ENCODE data around the gene PEX26. TPM values are rescaled to one million over a fixed set of nuclear protein-coding genes. Genes with fewer than 3 reads are reported as not detected.

The PEX26 gene
- total RNA-seq, 1 experiment from 2014 or later = 21.9 TPM

GRCh38 chr22:18075101-18075719, 2.6 kb upstream of the PEX26 start:
- peaks cover 7% of the 10 kb centered on the region for H3K4me1 ChIP-seq (ENCODE audit: control insufficient read depth, insufficient read depth, low read length)
- no peak for ATAC-seq
- intact Hi-C loops (cut with micrococcal nuclease; ENCODE audit: unreplicated experiment) = no loop called here
- H3K9me3 ChIP-seq (ENCODE audit: control insufficient read depth, insufficient read depth, low read depth, low read length) = no peaks in the 10 kb centered on the region
- H3K27ac ChIP-seq (ENCODE audit: low read length) = no peak overlapping the region
- H3K27me3 ChIP-seq (ENCODE audit: control insufficient read depth, insufficient read depth, low read length) = no peaks in the 10 kb centered on the region
- peaks cover 5% of the 10 kb centered on the region; the same call in 1 of the 2 replicates for H3K36me3 ChIP-seq (ENCODE audit: control insufficient read depth, insufficient read depth, low read length)
- BruUV-seq (replicated peaks) = no TSS peak
- ChIA-PET CTCF (interaction anchor here (1.4 to 2.1 kb wide), 3 partner anchors 10 to 331 kb away, joined by 4 to 20 read pairs (median 4); no protein-coding TSS in a partner anchor), POLR2A (no interaction called here)
- DNase-seq (ENCODE audit: low read depth, low spot score) = no peak
- no peak for TF ChIP-seq POLR2AphosphoS5 (IDR thresholded peaks at IDR 0.05; ENCODE audit: low read depth, low read length)
- no peak for TF ChIP-seq SIN3A (IDR thresholded peaks at IDR 0.05; ENCODE audit: borderline replicate concordance, insufficient read depth, low read depth, low read length)
- TF ChIP-seq TCF7L2 (IDR thresholded peaks at IDR 0.05; ENCODE audit: low read depth, low read length) = no peak
- no peak for TF ChIP-seq REST (IDR thresholded peaks at IDR 0.05; ENCODE audit: insufficient read depth in 1 of 2, low read depth in 2 of 2, low read length in 1 of 2)
- TF ChIP-seq CTCF (IDR thresholded peaks at IDR 0.05) = no peak
- H3K4me3 ChIP-seq (ENCODE audit: low read depth in 2 of 2, low read length in 2 of 2) = no peak overlapping the region
- in situ Hi-C loops (cut with HindIII; ENCODE audit: low pct_unique_long_range_greater_than_20kb, low sequenced_read_pairs) = no loop called here

- H3K4me3 ChIP-seq (ENCODE audit: low read depth in 2 of 2, low read length in 2 of 2) = peak overlapping the region; percentile 8 to 92; a peak in 2 of 4 replicates
- in situ Hi-C loops (cut with HindIII; ENCODE audit: low pct_unique_long_range_greater_than_20kb, low sequenced_read_pairs) = no loop called here
- peaks cover 7% of the 10 kb centered on the region for H3K4me1 ChIP-seq (ENCODE audit: control insufficient read depth, insufficient read depth, low read length)
- H3K27me3 ChIP-seq (ENCODE audit: control insufficient read depth, insufficient read depth, low read length) = no peaks in the 10 kb centered on the region
- no peak overlapping the region for H3K27ac ChIP-seq (ENCODE audit: low read length)
- CTCF ChIA-PET = interaction anchor here (0.6 to 2.1 kb wide), 8 partner anchors 11 to 333 kb away, joined by 3 to 20 read pairs (median 4); no protein-coding TSS in a partner anchor
- no peaks in the 10 kb centered on the region for H3K9me3 ChIP-seq (ENCODE audit: control insufficient read depth, insufficient read depth, low read depth, low read length)
- no TSS peak for BruUV-seq (replicated peaks)
- ATAC-seq (peak; percentile 57), DNase-seq (ENCODE audit: low read depth, low spot score) (peak; percentile 85)
- POLR2A ChIA-PET = no interaction called here
- peaks cover 10% of the 10 kb centered on the region for H3K36me3 ChIP-seq (ENCODE audit: control insufficient read depth, insufficient read depth, low read length)
- intact Hi-C loops (cut with micrococcal nuclease; ENCODE audit: unreplicated experiment) = loop anchor here (1.0 kb wide), 1 partner anchor 246 kb away; no protein-coding TSS in a partner anchor
- TF ChIP-seq CTCF (IDR thresholded peaks at IDR 0.05) (peak; percentile 79), SIN3A (IDR thresholded peaks at IDR 0.05; ENCODE audit: borderline replicate concordance, insufficient read depth, low read depth, low read length) (no peak)
Measured at GRCh38 chr22:18075720-18076497, 1.9 kb upstream of the PEX26 start.
